Amygdala (tissue), 56 donors: Measurements from ENCODE around the gene HOXD3.

Source experiments
- DNase-seq, 56 donors: peaks; one replicate each; lab custom pipeline; 2025; lab: John Stamatoyannopoulos, UW

Gene HOXD3

DNA sequence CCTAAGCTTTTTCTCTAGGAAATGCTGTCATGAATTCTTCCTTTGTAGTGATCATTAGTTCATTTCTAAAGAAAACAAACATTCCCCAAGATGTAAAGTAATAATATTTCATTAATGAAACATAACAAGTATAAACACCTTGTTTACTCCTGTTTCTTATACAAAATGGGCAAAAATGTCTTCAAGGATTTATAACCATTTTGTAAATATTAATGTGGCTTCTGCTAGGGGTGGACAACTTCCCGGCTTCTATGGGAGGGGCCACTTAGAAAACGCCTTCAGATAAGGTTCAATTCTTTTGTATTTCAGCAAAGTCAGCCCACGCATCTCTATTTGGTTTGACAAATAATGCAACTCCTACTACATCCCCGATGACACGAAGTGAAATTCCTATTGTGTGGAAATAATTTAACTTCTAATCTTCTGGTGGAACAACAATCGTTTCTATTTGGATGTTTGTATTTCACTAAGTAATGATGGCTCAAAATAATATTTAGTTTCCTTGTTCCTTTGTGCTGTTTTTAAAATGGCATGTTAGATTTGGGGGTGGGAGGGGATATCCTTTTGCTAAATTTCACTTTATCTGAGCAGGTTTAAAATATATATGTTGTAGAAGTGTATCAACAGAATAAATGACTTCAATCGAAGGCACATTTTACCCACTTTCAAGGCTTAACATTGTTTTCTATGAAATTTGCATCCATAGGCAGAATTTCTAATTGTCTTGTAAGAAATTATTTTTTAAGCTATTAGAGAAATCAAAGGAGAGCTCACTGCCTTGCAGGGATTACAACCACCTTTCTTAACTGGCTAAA is 16.7 kb downstream of the HOXD3 start:
- no peak for DNase-seq

DNA sequence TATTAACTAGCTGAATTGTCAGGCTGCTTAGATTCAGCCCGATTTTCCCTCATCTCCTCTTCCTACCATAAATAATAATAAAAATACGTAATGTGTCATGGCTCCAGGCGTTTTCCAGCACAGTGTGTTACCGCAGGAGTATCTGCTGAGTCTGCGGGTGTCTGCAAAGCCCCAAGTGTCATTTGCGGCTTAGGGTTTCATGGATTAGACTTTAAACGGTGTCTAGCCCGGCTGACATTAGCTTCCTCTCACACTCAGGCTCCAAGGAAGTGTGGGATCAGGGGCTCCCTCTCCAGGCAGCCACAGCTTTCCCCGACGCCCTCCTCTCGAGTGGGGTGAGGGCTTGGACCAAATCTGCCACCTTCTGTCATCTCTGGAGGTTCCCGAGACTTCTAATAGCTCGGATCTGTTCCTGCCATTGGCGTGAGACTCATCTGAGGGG is 17.3 kb downstream of the HOXD3 start:
- DNase-seq, result peak in 6 of 56 donors; percentile 14 to 49 (median 20)

DNA sequence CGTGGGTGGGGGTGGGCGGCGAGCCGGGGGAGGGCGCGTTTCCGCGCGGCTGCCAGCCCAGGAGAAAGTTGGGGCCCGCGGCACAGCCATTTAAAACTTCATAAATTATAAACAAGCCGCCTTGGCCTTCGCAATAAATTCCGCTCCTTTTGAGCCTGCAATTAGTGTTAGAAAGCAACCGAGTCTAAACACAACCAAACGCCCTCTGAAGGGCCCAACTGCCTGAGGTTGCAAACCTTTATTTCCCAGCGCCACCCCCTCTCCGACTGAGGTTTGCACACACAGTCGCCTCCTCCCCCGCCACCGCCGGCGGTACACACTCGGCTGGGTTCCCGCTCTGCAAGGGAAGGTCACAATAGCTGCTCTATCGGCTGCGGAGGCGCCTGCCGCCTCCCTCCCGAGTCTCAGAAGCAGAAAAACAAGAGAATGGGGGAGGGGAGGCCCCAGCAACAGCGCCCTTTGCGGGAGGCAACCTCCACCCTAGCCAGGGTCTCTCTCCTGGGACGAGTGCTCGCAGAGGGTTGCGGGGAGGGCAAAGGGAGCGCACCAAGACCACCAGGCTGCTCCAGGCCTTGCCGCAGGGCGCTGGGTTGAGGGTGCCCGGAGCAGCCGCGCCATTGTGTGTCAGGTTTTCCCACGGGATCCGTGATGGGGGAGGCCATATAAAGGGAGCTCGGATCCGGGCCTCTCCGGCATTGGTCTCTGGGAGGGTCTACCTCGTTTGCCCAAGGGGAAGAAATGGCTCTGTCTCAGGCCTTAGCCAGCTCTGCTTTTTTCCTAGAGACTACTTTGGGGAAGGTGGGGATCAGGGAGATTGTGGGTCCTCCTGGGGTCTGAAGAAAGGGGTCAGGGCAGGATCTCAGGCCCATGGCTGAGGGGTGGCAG is 18.0 kb downstream of the HOXD3 start:
- peak in 48 of 56 donors; percentile 7 to 77 (median 45) for DNase-seq

DNA sequence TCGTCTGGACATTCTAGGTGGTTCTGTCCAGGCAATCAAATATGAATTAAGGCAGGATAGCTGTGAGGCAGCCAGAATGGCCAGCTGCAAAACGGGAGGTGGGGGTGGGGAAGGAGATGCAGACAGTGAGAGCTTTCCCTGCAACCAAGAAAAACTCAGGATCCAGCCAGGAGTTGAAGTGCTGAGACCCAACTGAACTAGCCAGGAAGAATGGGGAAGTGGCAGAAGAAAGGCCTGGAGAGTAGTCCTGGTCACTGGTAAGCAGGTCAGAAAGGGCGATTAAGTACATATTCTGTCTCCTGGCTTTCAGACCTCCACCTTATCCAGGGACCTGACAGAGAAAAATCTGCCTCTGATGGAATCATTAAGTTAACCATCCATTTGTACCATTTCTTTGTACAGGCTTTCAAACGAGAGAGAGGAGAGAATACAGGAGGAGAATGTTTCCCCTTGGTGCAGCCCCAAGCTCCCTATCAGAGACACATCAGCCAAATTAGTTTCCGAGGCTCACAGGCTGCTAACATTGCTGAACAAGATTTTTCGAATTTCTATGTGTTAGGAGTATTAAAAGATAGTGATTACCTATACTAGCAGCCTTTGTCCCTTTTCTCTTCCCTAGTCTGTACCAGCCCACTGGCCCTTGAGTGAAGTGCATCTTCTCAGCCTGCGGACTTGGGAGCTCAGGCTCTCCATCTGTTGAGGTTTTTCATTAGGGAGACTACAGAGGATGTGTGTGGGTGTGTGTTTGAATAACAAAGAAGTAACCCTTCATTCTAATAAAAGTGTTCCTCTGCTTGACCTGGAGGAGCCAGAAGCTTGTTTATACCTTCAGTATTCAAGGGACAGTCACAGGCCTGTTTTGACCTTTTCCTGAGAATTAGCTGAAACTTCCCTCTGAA is 18.9 kb downstream of the HOXD3 start:
- DNase-seq, result peak in 3 of 56 donors; percentile 7 to 36 (median 17)

DNA sequence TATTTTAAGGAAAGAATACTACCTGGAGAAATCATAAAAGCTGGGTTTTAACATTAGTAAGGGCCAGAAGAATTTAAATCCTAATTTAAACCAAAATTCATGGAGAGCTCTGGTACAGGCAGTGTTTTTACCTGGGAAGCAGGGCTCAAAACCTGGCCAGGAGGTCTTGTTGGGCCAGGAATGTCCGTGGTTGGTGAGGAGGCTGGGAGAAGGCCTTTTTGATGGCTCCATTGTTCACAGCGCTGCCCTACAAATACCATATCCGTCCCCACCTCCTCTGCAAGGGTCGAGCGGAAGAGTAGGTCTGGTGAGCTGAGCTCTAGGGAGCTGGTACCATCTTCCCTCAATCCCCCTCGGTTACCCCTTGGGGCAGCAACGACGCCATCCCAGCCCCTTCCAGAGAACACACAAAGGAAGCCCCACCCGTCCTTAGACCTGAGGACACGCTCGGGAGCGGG is 20.5 kb downstream of the HOXD3 start:
- DNase-seq, result no peak

DNA sequence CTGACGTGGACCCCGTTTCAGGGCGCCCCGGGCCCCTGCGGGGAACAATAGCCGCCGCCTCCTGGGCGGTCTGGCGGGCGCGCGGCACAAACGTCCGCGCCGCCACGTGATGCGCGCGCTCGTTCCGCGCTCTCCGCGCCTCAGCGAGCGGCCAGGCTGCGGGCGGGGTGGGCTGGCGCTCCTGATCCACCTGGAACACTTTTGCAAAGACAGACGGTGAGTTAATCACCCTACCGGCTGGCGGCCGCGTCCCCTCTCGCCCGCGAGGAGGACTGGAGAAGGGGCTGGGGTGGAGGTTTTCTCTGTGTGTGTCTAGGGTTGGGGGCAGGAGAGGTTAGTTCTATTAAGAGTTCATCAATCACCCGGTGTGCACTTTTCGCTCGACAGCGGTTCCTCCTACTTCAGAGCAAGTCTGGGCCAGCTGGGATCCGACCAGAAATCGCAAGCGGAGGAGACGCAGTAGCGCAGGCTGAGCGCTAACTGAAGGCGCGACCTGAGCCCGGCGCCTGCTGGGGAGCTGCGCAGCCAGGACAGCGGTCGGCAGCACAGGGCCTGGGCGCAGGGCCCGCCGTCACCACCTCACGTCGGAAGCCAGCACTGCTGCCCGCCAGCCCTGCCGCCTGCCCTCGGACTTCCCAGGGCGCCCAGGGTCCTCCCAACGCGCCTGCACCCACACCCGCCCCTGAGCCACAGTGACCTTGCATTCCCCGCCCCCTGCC is 21.1 kb downstream of the HOXD3 start:
- peak in 3 of 56 donors; percentile 7 to 18 (median 10) for DNase-seq

DNA sequence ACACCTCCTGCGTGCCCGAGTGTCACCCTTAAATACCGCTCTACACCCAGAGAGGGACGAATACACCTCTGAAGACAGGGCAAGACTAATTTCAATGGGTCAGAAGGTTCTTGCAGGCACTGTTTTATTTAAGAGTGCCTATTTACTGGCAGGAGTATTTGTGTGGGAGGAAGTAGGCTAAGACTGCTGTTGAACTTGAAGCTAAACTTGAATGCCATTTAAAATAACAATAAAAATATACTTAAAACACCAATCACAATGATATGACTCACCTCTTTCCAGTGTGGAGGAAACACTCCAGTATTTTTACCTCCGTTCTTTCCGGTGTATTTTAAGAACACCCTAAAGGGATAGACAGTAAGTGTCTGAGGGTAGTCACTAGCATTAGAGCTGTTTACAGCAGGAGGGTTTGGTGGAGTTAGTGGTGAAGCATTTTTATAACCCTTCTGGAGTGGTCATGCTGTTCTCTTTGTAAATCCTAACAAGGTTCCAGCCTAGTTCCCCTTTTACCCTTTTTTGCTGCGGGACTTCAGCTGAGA is 21.7 kb downstream of the HOXD3 start:
- no peak for DNase-seq

DNA sequence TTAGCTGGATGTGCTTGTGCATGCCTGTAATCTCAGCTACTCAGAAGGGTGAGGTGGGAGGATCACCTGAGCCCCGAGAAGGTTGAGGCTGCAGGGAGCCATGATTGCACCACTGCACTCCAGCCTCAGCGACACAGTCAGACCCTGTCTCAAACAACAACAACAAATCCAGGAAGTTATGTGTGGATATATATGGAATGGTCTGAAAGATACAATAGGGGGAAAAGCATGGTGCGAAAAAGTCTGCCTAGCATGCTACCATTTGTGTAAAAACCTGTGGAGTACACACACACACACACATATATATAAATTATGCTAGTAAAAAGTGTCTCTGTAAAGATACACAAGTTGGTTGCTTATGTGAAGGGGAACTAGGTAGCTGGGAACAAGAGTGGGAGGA is 24.4 kb downstream of the HOXD3 start:
- DNase-seq, result no peak

DNA sequence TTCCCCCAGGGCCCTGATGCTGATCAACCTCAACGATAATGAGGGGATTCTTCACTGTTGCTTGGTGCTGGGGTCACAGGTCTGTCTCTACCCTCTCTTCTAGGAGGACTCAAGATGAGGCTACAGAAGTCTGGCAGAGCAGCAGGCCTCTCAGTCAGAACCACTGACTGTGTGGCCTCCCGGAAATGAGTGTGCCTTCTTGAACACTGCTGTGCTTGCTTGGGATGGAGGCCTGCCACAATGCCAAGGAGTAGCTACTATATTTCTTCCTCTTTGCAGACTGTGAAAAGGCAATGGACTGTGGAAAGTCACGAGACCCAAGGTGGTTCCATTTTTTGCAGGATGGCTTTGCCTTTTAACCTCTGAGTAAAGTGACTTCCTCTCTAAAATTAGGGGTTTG is 25.6 kb downstream of the HOXD3 start:
- DNase-seq, result no peak

DNA sequence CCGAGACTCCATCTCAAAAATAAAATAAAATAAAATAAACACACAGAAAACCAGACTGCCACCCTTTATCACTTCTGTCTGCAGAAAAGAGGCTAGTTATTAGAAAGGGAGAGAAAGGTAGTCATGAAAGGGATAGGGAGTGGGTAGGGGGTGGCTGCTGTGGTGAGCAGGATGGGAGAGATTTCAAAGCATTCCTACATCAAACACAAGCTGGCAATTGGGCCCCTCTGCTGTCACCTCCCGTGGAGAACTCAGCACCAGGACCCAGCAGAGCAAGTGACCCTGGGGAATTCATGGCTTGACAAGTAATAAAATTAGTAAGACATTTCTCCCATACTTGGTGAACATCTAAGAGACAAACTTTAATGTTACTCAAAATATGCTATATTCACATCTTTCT is 27.6 kb downstream of the HOXD3 start:
- DNase-seq, result no peak

DNA sequence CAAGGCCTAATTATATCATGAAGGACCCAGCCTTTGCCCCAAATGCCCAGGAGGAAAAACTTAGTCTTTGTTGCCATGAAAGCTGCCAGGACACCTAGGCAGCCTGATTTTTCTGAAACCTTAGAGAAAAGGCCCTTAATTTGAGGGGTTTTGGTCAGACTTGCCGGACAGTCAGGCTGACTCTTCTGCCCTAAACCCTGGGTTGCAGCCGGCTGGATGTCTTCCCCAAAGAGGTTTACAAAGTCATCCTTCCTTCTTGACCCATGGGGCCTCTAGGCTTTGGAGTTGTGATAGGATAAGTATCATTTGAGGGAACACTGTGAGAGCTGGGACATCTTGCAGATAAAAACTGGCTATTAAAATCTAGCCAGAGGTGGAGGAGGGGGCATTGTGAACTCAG is 28.9 kb downstream of the HOXD3 start:
- no peak for DNase-seq

DNA sequence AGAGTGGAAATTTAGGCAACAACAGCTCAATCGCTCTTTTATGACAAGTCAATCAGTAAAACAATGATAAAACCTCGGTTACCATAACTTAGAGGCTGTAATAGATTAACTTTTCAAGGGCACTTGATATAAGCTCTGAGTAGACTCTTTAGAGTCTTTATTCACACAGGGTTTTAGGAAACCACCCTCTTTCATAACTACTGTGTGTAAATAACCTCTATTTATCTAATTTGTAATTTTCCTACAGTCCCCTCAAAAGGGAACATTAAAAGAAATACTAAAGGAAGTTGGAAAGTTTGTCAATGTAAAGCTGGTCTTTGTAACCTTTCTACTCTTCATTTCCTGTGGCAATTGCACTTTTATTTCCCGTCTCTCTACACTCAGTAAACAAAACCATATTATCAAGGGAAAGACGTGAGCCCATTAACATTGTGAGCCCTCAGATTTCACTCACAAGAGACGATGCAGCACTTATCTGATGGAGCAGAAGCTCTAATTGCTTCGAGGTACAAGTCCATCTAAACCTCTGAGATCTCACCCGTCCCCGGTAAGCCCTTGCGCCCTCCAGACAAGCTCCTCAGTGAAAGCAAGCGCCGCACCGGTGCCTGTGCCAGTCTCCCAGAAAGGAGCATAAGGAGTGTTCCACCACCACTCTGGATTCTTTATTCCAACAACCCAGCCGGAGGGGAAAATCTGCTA is 30.2 kb downstream of the HOXD3 start:
- DNase-seq, result peak in 3 of 56 donors; percentile 2 to 8 (median 6)

DNA sequence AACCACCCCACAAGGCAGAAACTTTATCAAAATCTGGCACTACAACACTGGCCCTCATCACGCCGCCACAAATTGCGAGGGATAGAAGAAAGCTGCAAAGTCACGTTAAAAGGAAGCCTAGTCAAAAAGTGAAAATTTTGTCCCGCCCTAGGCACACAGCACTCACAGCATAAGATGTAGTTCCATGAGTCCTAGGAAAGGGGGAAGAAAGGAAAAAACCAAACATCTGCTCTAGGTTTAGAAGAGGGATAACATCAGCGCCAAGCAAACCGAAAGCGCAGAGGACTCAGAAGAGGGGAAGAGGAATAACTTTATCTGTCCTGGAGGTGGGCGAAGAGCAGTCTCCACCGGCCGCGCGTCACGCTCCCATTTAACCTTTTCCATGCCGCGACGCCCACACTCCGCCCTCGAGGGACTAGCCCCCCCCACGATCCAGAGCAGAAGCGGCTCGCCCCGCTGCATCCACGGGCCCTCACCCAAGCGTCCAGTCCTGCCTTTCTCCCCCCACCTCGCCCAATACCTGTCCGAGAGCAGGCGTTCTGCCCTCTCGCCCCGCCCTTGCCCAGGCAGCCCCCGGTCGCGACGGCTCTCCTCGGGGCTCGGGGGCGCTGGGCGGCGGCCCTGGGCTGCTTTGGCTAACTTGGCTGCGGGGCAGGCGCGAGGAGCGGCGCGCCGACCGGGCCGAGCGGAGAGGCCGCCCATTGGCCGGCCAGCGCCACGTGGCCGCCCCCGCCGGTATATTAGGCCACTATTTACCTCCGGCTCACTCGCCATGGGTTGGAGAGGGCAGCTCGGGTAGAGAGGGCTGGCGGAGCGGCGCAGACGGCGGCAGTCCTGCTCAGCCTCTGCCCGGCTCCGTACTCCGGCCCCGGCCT is 31.0 kb downstream of the HOXD3 start, which contains the start of gene HOXD1:
Gene HOXD1, plus strand, starts transcription at position 770 of the 875 bp plus-strand sequence. CDS start 134 bp downstream, outside the sequence.
- peak in 38 of 56 donors; percentile 3 to 75 (median 41) for DNase-seq

DNA sequence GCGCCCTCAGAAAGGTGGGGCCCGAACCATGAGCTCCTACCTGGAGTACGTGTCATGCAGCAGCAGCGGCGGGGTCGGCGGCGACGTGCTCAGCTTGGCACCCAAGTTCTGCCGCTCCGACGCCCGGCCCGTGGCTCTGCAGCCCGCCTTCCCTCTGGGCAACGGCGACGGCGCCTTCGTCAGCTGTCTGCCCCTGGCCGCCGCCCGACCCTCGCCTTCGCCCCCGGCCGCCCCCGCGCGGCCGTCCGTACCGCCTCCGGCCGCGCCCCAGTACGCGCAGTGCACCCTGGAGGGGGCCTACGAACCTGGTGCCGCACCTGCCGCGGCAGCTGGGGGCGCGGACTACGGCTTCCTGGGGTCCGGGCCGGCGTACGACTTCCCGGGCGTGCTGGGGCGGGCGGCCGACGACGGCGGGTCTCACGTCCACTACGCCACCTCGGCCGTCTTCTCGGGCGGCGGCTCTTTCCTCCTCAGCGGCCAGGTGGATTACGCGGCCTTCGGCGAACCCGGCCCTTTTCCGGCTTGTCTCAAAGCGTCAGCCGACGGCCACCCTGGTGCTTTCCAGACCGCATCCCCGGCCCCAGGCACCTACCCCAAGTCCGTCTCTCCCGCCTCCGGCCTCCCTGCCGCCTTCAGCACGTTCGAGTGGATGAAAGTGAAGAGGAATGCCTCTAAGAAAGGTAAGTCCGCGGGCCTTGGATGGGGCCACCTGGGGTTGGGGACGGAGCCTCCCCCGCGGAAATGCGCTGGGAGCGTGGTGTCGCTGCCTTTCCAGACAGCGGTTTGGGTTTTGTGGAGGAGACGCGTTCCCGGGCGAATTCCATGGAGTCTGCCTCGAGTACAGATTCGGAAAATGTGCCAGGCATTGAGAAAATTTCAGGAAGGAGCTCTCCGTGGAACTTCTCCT is 31.9 kb downstream of the HOXD3 start:
- DNase-seq, result peak in 1 of 56 donors; percentile 23

DNA sequence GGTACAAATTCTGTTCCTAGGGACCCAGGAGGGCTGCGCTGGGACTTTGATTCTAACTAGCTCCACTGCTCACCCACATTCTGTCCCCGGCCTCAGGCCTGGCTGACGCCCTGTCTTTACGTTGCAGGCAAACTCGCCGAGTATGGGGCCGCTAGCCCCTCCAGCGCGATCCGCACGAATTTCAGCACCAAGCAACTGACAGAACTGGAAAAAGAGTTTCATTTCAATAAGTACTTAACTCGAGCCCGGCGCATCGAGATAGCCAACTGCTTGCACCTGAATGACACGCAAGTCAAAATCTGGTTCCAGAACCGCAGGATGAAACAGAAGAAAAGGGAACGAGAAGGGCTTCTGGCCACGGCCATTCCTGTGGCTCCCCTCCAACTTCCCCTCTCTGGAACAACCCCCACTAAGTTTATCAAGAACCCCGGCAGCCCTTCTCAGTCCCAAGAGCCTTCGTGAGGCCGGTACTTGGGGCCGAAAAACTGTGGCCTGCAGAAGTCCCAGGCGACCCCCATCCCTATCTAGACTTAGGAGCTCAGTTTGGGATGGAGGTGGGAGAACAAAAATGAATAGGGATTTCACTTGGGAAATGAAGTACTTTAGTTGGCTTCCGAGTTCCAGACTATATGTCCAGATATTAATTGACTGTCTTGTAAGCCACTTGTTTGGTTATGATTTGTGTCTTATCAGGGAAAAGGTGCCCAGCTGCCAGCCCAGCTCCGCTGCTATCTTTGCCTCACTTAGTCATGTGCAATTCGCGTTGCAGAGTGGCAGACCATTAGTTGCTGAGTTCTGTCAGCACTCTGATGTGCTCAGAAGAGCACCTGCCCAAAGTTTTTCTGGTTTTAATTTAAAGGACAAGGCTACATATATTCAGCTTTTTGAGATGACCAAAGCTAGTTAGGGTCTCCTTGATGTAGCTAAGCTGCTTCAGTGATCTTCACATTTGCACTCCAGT is 32.9 kb downstream of the HOXD3 start:
- DNase-seq, result peak in 1 of 56 donors; percentile 15
